Ishikawa (cell line): ENCODE measurements around the gene MYO15A.
A peak's percentile ranks its signal among the peaks of the same experiment; 100 is the strongest.

ENCODE experiments used
- CEBPB ChIP-seq: IDR thresholded peaks from 2 replicates; pipeline ENCODE4 v1.6.1; 2012
- CREB1 ChIP-seq: IDR thresholded peaks from 2 replicates; pipeline ENCODE4 v1.6.1; 2012; ENCODE audit warnings: low read depth
- EGR1 ChIP-seq: IDR thresholded peaks from 2 replicates; pipeline ENCODE4 v1.6.1; 2012
- EP300 ChIP-seq: IDR thresholded peaks from 2 replicates; pipeline ENCODE4 v1.6.1; 2012; ENCODE audit warnings: borderline replicate concordance
- FOXM1 ChIP-seq: IDR thresholded peaks from 2 replicates; pipeline ENCODE4 v1.6.1; 2012; ENCODE audit warnings: low read depth, borderline replicate concordance
- NFIC ChIP-seq: IDR thresholded peaks from 2 replicates; pipeline ENCODE4 v1.6.1; 2012
- RAD21 ChIP-seq: IDR thresholded peaks from 2 replicates; pipeline ENCODE4 v1.6.1; 2012; ENCODE audit warnings: low read depth
- TAF1 ChIP-seq: IDR thresholded peaks from 2 replicates; pipeline ENCODE4 v1.6.1; 2012; ENCODE audit warnings: low read depth, mild to moderate bottlenecking
- TCF12 ChIP-seq: IDR thresholded peaks from 2 replicates; pipeline ENCODE4 v1.6.1; 2012; ENCODE audit warnings: low read depth
- TEAD4 ChIP-seq: IDR thresholded peaks from 2 replicates; pipeline ENCODE4 v1.6.1; 2012
- YY1 ChIP-seq: IDR thresholded peaks from 2 replicates; pipeline ENCODE4 v1.6.1; 2012; ENCODE audit warnings: low read depth
- ZBTB7A ChIP-seq: IDR thresholded peaks from 2 replicates; pipeline ENCODE4 v1.6.1; 2012; ENCODE audit warnings: low read depth
- TF ChIP-seq, protein P1 (sequence below): IDR thresholded peaks from 2 replicates; pipeline ENCODE4 v1.6.1; 2012; ENCODE audit warnings: low read depth, mild to moderate bottlenecking
- TF ChIP-seq, protein P2 (sequence below): IDR thresholded peaks from 2 replicates; pipeline ENCODE4 v1.6.1; 2012
- TF ChIP-seq, protein P3 (sequence below): IDR thresholded peaks from 2 replicates; pipeline ENCODE4 v1.6.1; 2012

The MYO15A gene

DNA sequence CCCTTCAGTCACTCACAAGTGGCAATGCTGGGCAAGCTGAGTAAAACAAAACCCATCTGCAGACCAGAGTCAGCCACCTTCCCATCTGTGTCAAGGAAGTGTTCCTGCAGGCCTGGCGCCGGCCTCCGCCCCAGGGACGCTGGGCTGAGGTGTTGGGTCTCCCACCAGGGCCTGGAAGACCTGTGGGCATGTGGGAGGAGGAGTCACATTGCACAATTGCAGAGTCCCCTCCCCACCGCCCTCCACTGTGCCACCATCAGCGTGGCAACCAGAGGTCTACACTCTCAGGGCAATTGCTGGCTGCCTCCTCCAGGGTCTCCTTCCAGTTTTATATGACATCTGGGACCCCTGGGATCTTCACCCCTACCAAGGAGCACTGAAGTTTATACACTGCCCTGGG, 3.0 kb upstream of the MYO15A start:
- TF ChIP-seq, protein P1, sequence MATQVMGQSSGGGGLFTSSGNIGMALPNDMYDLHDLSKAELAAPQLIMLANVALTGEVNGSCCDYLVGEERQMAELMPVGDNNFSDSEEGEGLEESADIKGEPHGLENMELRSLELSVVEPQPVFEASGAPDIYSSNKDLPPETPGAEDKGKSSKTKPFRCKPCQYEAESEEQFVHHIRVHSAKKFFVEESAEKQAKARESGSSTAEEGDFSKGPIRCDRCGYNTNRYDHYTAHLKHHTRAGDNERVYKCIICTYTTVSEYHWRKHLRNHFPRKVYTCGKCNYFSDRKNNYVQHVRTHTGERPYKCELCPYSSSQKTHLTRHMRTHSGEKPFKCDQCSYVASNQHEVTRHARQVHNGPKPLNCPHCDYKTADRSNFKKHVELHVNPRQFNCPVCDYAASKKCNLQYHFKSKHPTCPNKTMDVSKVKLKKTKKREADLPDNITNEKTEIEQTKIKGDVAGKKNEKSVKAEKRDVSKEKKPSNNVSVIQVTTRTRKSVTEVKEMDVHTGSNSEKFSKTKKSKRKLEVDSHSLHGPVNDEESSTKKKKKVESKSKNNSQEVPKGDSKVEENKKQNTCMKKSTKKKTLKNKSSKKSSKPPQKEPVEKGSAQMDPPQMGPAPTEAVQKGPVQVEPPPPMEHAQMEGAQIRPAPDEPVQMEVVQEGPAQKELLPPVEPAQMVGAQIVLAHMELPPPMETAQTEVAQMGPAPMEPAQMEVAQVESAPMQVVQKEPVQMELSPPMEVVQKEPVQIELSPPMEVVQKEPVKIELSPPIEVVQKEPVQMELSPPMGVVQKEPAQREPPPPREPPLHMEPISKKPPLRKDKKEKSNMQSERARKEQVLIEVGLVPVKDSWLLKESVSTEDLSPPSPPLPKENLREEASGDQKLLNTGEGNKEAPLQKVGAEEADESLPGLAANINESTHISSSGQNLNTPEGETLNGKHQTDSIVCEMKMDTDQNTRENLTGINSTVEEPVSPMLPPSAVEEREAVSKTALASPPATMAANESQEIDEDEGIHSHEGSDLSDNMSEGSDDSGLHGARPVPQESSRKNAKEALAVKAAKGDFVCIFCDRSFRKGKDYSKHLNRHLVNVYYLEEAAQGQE: no peak
- TF ChIP-seq, protein P2, sequence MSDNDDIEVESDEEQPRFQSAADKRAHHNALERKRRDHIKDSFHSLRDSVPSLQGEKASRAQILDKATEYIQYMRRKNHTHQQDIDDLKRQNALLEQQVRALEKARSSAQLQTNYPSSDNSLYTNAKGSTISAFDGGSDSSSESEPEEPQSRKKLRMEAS: no peak
- no peak for TF ChIP-seq TEAD4
- TF ChIP-seq ZBTB7A: no peak
- no peak for TF ChIP-seq TCF12
- TF ChIP-seq, protein P3, sequence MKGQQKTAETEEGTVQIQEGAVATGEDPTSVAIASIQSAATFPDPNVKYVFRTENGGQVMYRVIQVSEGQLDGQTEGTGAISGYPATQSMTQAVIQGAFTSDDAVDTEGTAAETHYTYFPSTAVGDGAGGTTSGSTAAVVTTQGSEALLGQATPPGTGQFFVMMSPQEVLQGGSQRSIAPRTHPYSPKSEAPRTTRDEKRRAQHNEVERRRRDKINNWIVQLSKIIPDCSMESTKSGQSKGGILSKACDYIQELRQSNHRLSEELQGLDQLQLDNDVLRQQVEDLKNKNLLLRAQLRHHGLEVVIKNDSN: no peak
- TF ChIP-seq EGR1: no peak
- TF ChIP-seq EP300: no peak
- TF ChIP-seq TAF1: no peak
- TF ChIP-seq CREB1: no peak
- TF ChIP-seq FOXM1: no peak
- TF ChIP-seq RAD21: no peak
- TF ChIP-seq YY1: no peak
- no peak for TF ChIP-seq CEBPB
- TF ChIP-seq NFIC: no peak

DNA sequence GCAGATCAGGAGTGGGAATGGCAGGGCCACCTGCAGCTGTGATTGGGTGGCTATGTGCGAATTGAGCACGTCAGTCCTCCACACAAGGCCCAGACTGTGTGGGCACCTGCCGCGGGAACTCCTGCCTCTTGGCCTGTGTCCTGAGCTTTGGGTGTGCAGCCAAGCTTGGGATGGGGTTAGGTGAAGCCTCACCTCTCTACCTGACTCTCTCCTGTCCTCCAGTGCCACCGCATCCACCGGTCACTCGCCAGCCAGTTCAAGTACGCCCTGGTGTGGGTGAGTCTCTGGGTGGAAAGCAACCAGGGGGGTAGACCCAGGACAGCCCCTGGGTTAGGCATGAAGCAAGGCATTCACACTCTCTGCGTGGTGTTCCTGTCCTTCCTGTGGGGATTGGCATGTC, 2.3 kb upstream of the MYO15A start:
- TF ChIP-seq TEAD4 (no peak), CEBPB (no peak), EGR1 (no peak), EP300 (no peak), ZBTB7A (no peak), TCF12 (no peak), NFIC (no peak), RAD21 (no peak), TAF1 (no peak), YY1 (no peak), CREB1 (no peak), FOXM1 (no peak)
- TF ChIP-seq, protein P2: no peak
- TF ChIP-seq, protein P3: no peak
- TF ChIP-seq, protein P1: no peak

DNA sequence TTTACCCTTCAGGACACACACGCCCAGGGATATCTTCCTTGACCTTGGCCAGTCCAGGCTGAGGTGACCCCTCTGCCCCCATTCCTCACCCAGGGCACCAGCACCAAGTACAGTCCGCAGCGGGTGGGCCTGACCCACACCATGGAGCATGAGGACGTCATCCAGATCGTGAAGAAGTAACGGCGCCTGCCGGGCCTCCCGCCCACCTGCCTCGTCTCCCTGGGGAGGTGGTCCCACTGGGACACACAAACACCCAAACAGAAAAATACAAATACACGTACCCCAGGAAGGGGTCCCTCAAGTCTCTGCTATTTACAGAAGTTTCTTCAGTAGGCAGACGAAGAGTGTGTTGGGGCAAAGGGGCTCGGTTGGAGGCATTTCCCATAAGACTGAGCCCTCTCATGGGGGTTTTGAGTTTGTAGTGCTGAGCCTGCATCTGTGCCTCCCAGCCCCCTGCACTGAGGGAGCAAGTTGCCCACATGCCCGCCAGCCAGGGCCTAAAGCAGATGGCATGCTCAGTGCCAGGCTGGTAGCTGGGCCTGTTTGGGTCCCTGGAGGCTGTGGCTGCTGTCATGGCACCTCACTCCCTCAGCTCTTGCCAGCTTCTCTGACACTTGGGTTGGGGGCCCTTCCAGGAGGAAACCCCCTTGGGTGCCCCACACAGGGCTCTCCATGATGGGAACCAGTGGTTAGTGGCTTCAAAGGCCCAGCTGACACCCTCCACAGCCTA, 1.3 kb upstream of the MYO15A start:
- TF ChIP-seq, protein P2: no peak
- TF ChIP-seq CEBPB: no peak
- TF ChIP-seq ZBTB7A: no peak
- TF ChIP-seq EP300: no peak
- TF ChIP-seq, protein P3: no peak

DNA sequence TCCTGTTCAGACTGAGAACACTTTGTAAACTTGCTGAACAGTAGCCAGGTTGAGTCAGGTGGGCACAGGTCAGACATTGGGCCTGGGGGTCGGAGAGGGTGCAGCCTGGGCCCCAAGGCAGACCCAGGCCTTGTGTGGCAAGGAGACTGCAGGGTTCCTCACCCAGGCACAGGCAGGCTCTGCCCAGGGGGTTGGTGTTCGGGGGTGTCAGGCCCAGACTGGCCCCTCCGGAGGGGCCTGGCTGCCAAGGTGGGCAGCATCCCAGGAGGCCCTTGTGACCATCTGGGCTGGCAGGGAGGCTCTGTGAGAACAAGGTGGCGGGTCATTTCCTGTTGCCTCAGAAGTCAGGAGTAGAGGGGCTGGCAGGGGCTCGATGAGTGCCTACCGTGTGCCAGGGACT, 585 bp upstream of the MYO15A start:
- TF ChIP-seq TAF1: no peak
- TF ChIP-seq, protein P1: no peak
- TF ChIP-seq FOXM1: no peak
- TF ChIP-seq TEAD4: no peak
- no peak for TF ChIP-seq EP300
- TF ChIP-seq ZBTB7A: 0 out of 2 replicates have a peak, but pooled peaks have one; percentile 33
- TF ChIP-seq YY1: no peak
